HG03432 (cell line): ENCODE data around the gene BRD1.
"Not testable (repeated sequence)": the region's sequence is repeated elsewhere in the genome, so short reads cannot be mapped to it uniquely, and the experiment has no call there.

Source experiments
- ATAC-seq: cut with Tn5 transposase; IDR thresholded peaks from one replicate; pipeline ENCODE4 v1.9.1; 2021; ENCODE audit warnings: mild to moderate bottlenecking, moderate library complexity; ENCODE audit not compliant: unreplicated experiment

The BRD1 gene

DNA sequence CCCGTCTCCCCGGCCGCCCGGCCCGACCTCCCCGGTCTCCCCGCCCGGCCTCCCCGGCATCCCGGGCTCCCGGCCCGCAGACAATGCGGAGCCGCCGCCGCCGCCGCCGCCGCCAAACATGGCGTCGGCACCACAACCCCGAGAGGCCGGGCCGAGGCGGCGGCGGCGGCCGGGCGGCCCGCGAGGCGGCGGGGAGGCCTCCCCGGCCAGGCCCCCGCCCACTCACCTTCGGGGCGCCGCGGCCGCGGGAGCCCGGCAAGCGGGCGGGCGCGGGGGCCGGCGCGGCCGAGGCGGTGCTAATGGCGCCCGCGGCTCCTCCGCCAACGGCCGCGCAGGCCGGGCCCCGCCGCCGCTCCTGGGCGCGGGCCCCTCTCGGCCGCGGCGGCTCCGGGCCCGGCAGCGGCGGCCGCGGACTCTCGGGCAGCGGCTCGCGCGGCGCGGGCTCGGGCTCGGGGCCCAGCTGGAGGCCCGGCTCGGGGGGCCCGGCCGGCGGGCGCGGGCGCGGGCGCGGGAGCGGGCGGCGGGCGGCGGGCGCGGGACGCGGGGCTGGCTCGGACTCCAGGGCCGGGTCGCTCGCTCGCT lies 311 bp downstream of the BRD1 start:
- peak; percentile 22 for ATAC-seq

GRCh38 chr22:49826603-49827270 lies 936 bp downstream of the BRD1 start:
- peak; percentile 22 for ATAC-seq

- no peak for ATAC-seq
These were observed 1.6 kb downstream of the BRD1 start for GRCh38 chr22:49825944-49826602.

DNA sequence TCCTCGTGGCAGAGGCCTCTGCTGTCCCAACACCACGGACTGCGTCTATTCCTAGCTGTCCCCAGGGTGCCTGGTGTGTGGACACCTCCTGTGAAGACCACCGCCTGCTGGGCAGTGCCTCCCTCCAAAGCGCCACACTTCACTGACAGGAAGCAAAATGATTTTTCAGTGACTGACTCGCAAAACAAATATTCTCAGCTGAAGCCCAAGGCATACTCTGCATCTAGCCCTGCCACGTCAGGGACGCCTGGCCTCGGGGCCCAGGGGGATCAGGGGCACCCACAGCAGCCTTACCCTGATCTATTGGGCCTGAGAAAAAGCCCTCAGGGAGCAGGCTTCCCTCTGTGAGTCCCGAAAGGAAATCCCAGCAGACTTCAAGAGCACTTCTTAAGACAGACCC lies 2.2 kb downstream of the BRD1 start:
- no peak for ATAC-seq

GRCh38 chr22:49824936-49825335 lies 2.7 kb downstream of the BRD1 start:
- no peak for ATAC-seq

GRCh38 chr22:49824185-49824925 lies 3.3 kb downstream of the BRD1 start:
- no peak for ATAC-seq

- no peak for ATAC-seq
These were observed 4.2 kb downstream of the BRD1 start for GRCh38 chr22:49823289-49824045.

- not testable (repeated sequence) for ATAC-seq
These were observed 5.9 kb downstream of the BRD1 start for GRCh38 chr22:49821741-49822140.

- ATAC-seq = no peak
These were observed 6.7 kb downstream of the BRD1 start for GRCh38 chr22:49820984-49821383.

- no peak for ATAC-seq
These were observed 10.3 kb downstream of the BRD1 start for GRCh38 chr22:49817359-49817758.

GRCh38 chr22:49815641-49816091 lies 12.0 kb downstream of the BRD1 start:
- ATAC-seq = no peak

- no peak for ATAC-seq
These were observed 12.8 kb downstream of the BRD1 start for GRCh38 chr22:49814856-49815255.

DNA sequence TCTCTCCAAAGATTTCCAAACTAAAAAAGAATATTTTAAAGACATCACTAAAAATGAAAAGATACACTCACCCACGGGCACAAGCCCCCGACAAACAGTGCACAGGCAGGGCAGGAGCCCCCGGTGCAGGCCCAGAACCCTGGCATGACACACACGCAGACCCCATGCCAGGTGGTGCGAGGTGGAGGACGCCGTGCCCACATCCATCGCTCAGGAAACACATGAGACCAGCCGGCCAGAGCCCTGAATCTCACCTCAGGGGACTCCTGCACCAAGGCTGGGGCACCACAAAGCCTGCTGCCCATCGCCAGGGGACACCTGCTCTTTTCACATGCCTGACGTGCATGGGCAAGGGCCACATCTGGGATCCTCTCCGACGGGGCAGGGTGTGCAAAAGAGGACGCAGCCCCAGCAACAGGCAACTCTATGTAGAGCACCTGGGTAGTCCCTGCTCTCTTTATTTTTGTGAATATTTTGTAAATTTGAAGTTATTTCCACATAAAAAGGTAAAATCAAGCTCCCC lies 13.4 kb downstream of the BRD1 start:
- ATAC-seq = no peak

- ATAC-seq = no peak
These were observed 14.8 kb downstream of the BRD1 start for GRCh38 chr22:49812838-49813237.

- ATAC-seq = no peak
These were observed 16.5 kb downstream of the BRD1 start for GRCh38 chr22:49811020-49811791.

- ATAC-seq = no peak
These were observed 17.2 kb downstream of the BRD1 start for GRCh38 chr22:49810363-49811019.

GRCh38 chr22:49807780-49808708 lies 19.6 kb downstream of the BRD1 start:
- ATAC-seq = no peak

DNA sequence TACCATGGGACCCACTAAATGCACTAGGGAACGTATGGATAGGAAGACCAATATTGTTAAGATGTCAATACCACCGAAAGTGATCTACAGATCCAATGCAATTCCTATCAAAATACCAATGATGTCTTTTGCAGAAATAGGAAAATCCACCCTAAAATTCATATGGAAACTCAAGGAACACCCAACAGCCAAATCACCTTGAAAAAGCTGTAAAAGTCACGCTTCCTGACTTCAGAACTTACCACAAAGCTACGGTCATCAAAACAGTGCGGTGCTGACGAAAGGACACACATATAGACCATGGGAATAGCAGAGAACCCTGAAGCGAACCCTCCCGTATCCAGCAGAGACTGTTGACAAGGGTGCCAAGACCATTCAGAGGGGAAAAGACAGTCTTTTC lies 20.5 kb downstream of the BRD1 start:
- no peak for ATAC-seq
